GM21515 (cell line): Measurements from ENCODE around the gene GABRR1.

Experiments
- ATAC-seq: cut with Tn5 transposase; IDR thresholded peaks from one replicate; pipeline ENCODE4 v1.9.1; 2021; ENCODE audit not compliant: unreplicated experiment

GABRR1 gene

GRCh38 chr6:89216411-89216810 is 747 bp downstream of the GABRR1 start:
- no peak for ATAC-seq

- ATAC-seq, result no peak
Measured at GRCh38 chr6:89215391-89215790, 1.8 kb downstream of the GABRR1 start.

GRCh38 chr6:89214197-89214596 is 3.0 kb downstream of the GABRR1 start:
- ATAC-seq, result no peak

- no peak for ATAC-seq
Measured at GRCh38 chr6:89212472-89212871, 4.7 kb downstream of the GABRR1 start.

- no peak for ATAC-seq
Measured at GRCh38 chr6:89209457-89209856, 7.7 kb downstream of the GABRR1 start.

GRCh38 chr6:89208551-89208950 is 8.6 kb downstream of the GABRR1 start:
- no peak for ATAC-seq

- no peak for ATAC-seq
Measured at GRCh38 chr6:89205819-89206218, 11.3 kb downstream of the GABRR1 start.

GRCh38 chr6:89204096-89204495 is 13.1 kb downstream of the GABRR1 start:
- ATAC-seq, result no peak

GRCh38 chr6:89200706-89201215 is 16.4 kb downstream of the GABRR1 start:
- ATAC-seq, result no peak

- no peak for ATAC-seq
Measured at GRCh38 chr6:89199579-89199978, 17.6 kb downstream of the GABRR1 start.

- no peak for ATAC-seq
Measured at GRCh38 chr6:89198235-89198634, 18.9 kb downstream of the GABRR1 start.

- no peak for ATAC-seq
Measured at GRCh38 chr6:89197141-89197540, 20.0 kb downstream of the GABRR1 start.

- no peak for ATAC-seq
Measured at GRCh38 chr6:89194559-89194958, 22.6 kb downstream of the GABRR1 start.

- no peak for ATAC-seq
Measured at GRCh38 chr6:89190741-89191140, 26.4 kb downstream of the GABRR1 start.

GRCh38 chr6:89187504-89187903 is 29.7 kb downstream of the GABRR1 start:
- ATAC-seq, result no peak

GRCh38 chr6:89186762-89187161 is 30.4 kb downstream of the GABRR1 start:
- ATAC-seq, result no peak

GRCh38 chr6:89184344-89184743 is 32.8 kb downstream of the GABRR1 start:
- no peak for ATAC-seq

GRCh38 chr6:89183294-89183693 is 33.9 kb downstream of the GABRR1 start:
- no peak for ATAC-seq

GRCh38 chr6:89180971-89181370 is 36.2 kb downstream of the GABRR1 start:
- ATAC-seq, result no peak

- no peak for ATAC-seq
Measured at GRCh38 chr6:89180112-89180511, 37.0 kb downstream of the GABRR1 start.

GRCh38 chr6:89173634-89174033 is 43.5 kb downstream of the GABRR1 start:
- no peak for ATAC-seq

GRCh38 chr6:89172131-89172530 is 45.0 kb downstream of the GABRR1 start:
- ATAC-seq, result no peak

- ATAC-seq, result no peak
Measured at GRCh38 chr6:89162047-89162371, 55.1 kb downstream of the GABRR1 start.
